ENCODE results near the gene FMO5. TPM values are rescaled to one million over a fixed set of nuclear protein-coding genes. Genes with fewer than 3 reads are reported as not detected.

Gene FMO5
- total RNA-seq, 4 donors from 2014 or later, result 1.2 to 2.9 (median 2.1) TPM

DNA sequence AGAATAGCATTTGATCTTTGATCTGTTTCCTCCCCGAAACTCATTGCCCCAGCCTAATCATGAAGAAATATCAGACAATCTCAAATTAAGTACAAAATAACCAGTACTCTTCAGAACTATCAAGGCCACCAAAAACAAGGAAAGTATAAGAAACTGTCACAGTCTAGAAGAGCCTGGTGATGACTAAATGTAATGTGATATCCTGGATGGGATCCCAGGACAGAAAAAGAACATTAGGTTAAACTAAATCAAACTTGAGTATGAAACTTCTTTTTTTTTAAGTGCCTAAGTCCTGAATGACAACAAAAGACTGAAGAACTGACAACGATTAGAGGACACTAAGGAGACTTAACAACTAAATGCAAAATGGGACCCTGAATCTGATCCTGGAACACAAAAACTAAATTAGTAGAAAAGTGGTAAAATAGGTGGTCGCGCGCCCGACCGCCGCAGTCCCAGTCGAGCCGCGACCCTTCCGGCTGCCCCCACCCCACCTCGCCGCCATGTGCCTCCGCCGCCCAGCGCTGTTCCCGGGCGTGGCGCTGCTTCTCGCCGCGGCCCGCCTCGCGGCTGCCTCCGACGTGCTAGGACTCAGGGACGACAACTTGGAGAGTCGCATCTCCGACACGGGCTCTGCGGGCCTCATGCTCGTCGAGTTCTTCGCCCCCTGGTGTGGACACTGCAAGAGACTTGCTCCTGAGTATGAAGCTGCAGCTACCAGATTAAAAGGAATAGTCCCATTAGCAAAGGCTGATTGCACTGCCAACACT is 47.3 kb downstream of the FMO5 start:
- H3K9me3 ChIP-seq, result no peaks in the 10 kb centered on the region
- TF ChIP-seq EP300 (IDR thresholded peaks at IDR 0.05), result no peak
- TF ChIP-seq, protein P1, sequence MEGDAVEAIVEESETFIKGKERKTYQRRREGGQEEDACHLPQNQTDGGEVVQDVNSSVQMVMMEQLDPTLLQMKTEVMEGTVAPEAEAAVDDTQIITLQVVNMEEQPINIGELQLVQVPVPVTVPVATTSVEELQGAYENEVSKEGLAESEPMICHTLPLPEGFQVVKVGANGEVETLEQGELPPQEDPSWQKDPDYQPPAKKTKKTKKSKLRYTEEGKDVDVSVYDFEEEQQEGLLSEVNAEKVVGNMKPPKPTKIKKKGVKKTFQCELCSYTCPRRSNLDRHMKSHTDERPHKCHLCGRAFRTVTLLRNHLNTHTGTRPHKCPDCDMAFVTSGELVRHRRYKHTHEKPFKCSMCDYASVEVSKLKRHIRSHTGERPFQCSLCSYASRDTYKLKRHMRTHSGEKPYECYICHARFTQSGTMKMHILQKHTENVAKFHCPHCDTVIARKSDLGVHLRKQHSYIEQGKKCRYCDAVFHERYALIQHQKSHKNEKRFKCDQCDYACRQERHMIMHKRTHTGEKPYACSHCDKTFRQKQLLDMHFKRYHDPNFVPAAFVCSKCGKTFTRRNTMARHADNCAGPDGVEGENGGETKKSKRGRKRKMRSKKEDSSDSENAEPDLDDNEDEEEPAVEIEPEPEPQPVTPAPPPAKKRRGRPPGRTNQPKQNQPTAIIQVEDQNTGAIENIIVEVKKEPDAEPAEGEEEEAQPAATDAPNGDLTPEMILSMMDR (IDR thresholded peaks at IDR 0.05), result no peak
- no peak for TF ChIP-seq POLR2A (IDR thresholded peaks at IDR 0.05; ENCODE audit: low read depth)
- no peak for TF ChIP-seq POLR2AphosphoS5 (IDR thresholded peaks at IDR 0.05)
- DNase-seq (ENCODE audit: extremely low spot score), result no peak
- intact Hi-C loops (cut with DNase I), result loop anchor here (5.0 kb wide), 1 partner anchor 45 kb away; no protein-coding TSS in a partner anchor
- WGBS, result 25% methylated on average over 36 of the region's 36 CpGs
- H3K27me3 ChIP-seq, result no peaks in the 10 kb centered on the region
- peaks cover 10 to 21% (median 19%) of the 10 kb centered on the region in 4 donors for H3K4me1 ChIP-seq
- peaks cover 0 to 3% (median 0%) of the 10 kb centered on the region in 4 donors for H3K36me3 ChIP-seq
- peak overlapping the region; percentile 24 to 34 (median 30) for H3K4me3 ChIP-seq
- peak overlapping the region in 1 of 4 donors; percentile 35 for H3K27ac ChIP-seq (replicated peaks in 1 of 4)

DNA sequence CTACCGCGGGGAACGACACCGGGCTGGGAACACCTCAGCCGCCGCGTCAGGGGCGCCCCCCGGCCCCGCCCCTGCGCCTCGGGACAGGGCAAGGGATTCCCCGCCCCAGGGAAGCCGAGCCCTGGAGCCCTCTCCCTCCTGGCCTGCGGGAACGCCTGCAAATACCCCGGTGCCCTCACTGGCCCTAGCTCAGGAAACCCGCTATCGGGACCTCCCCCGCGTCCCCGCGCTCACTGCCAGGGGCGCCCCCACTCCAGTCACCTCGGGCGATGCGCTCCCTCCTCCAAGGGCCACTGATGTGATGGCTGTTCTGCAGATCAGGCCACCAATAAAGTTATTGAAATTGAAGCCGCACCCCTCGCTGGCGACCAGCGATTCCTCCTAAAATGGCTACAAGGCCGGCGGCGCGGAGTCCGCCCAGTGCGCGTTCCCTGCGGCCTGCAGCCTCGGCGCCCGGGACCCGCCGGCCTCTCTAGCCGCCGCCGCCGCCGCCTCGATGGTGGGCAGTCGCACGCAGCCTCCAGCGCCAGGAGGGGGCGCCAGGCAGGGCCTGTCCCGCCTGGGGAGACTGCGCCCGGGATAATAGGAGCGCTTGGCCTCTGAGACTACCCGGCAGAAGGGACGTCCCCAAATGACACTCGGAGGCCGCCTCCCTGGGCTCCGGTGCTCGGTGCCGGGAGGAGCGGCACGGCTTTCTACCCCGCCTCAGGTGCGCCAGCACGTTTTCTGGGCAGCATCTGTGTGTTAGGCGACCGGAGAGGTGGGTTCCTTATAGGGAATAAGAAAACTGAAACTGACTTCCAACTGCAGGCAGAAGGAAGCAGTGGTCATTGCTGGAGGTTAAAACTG is 52.7 kb downstream of the FMO5 start, which contains the start of gene PRKAB2:
PRKAB2 (minus strand) TSS at position 303 of the 849 bp plus-strand sequence. CDS start 326 bp downstream, outside the sequence.
- H3K9me3 ChIP-seq, result no peaks in the 10 kb centered on the region
- WGBS, result 0% methylated on average over 22 of the region's 72 CpGs
- H3K36me3 ChIP-seq, result peaks cover 0 to 3% (median 0%) of the 10 kb centered on the region in 4 donors
- peak; percentile 97 for DNase-seq (ENCODE audit: extremely low spot score)
- peaks cover 30 to 57% (median 51%) of the 10 kb centered on the region in 4 donors for H3K4me1 ChIP-seq
- peak within 1 kb of the TSS; percentile 86 to 97 (median 92) for H3K4me3 ChIP-seq
- H3K27me3 ChIP-seq, result no peaks in the 10 kb centered on the region
- H3K27ac ChIP-seq (replicated peaks in 1 of 4), result peak within 1 kb of the TSS; percentile 93 to 95 (median 94)
- peak; percentile 86 to 96 for TF ChIP-seq POLR2AphosphoS5 (IDR thresholded peaks at IDR 0.05)
- TF ChIP-seq, protein P1 (IDR thresholded peaks at IDR 0.05), result peak; percentile 86 to 96 (median 87)
- TF ChIP-seq EP300 (IDR thresholded peaks at IDR 0.05), result no peak
- TF ChIP-seq POLR2A (IDR thresholded peaks at IDR 0.05; ENCODE audit: low read depth), result peak; percentile 44
- intact Hi-C loops (cut with DNase I), result loop anchor here (1.0 kb wide), 1 partner anchor 70 kb away; the partner anchor contains the start of gene CHD1L

DNA sequence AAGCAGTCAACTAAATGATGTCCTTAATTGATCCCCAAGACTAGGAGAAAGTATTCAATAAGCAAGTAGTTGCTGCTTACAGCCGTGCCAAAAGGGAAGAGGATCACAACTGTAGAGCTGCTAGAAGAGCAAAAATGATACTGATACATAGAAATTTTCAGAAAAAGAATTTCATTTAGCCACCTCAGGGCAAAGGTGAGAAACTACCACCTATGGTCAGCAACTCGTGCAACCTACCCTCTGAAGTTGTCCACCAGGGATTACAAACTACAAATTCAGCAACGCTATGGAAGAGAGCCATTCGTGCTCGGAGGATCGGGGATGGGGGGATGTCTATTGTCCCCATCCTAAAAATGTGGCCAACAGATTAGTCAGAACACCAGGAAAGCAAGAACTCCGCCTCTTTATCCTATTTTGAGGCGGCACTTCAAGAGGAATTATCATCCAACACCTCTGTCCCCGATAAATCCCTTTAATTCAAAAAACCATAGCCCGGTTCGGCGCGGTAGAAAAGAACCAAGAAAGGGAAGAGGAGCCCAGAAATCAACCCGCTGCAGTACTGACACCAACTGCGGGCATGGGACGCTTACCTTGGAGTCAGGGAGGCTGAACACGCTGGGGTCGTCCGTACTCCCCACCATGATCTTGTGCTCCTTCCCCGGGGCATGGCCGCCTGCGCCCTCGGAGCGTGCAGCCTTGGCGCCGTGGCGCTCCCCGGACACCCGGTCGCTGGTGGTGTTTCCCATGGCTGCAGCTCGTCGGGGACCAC is 53.6 kb downstream of the FMO5 start:
- peak overlapping the region; percentile 93 to 95 (median 94) for H3K27ac ChIP-seq (replicated peaks in 1 of 4)
- peaks cover under 1 to 6% (median 3%) of the 10 kb centered on the region in 4 donors for H3K36me3 ChIP-seq
- DNase-seq (ENCODE audit: extremely low spot score), result no peak
- peak overlapping the region; percentile 86 to 97 (median 92) for H3K4me3 ChIP-seq
- under 1% methylated on average over 17 of the region's 32 CpGs for WGBS
- TF ChIP-seq POLR2AphosphoS5 (IDR thresholded peaks at IDR 0.05) (no peak), EP300 (IDR thresholded peaks at IDR 0.05) (no peak), POLR2A (IDR thresholded peaks at IDR 0.05; ENCODE audit: low read depth) (no peak)
- TF ChIP-seq, protein P1 (IDR thresholded peaks at IDR 0.05), result no peak
- intact Hi-C loops (cut with DNase I), result loop anchor here (1.0 kb wide), 1 partner anchor 71 kb away; the partner anchor contains the start of gene CHD1L
- no peaks in the 10 kb centered on the region for H3K27me3 ChIP-seq
- H3K4me1 ChIP-seq, result peaks cover 30 to 60% (median 55%) of the 10 kb centered on the region in 4 donors
- H3K9me3 ChIP-seq, result no peaks in the 10 kb centered on the region

Data from esophagus muscularis mucosa (tissue), 4 donors.